GM23338 (cell line): ENCODE results near the gene VDAC1. TPM values are rescaled to one million over a fixed set of nuclear protein-coding genes. Genes with fewer than 3 reads are reported as not detected.

Experiments used
- ATAC-seq: fragments of 200-7000 bp; cut with Tn5 transposase; 3 replicates; pipeline ENCODE4 v1.9.1; 2020
- DNase-seq: peaks from one replicate; pipeline ENCODE4 v3.0.0-alpha.2; 2015; ENCODE audit warnings: low spot score
- H2AFZ ChIP-seq: fragments of 200-600 bp; sonication (generic); 2 replicates; pipeline ENCODE4 v1.8.0; 2016; ENCODE audit warnings: antibody characterized with exemption, mild to moderate bottlenecking, moderate library complexity
- H3F3A ChIP-seq: fragments of 200-600 bp; sonication (generic); replicated peaks from 2 replicates; pipeline ENCODE4 v1.8.0; 2017; ENCODE audit warnings: antibody characterized with exemption, mixed run types, low read depth
- H3K27ac ChIP-seq: fragments of 200-600 bp; sonication (generic); 2 replicates; pipeline ENCODE4 v1.6.1; 2016; ENCODE audit warnings: low read depth
- H3K27me3 ChIP-seq: fragments of 200-600 bp; sonication (generic); 2 replicates; pipeline ENCODE4 v1.8.0; 2016; ENCODE audit warnings: mild to moderate bottlenecking, mixed run types, moderate library complexity; ENCODE audit not compliant: insufficient read depth
- H3K36me3 ChIP-seq: fragments of 200-600 bp; sonication (generic); 2 replicates; pipeline ENCODE4 v1.8.0; 2016; ENCODE audit warnings: mild to moderate bottlenecking; ENCODE audit not compliant: insufficient read depth
- H3K4me1 ChIP-seq: fragments of 200-600 bp; sonication (generic); 2 replicates; pipeline ENCODE4 v1.8.0; 2016; ENCODE audit warnings: mild to moderate bottlenecking, moderate library complexity; ENCODE audit not compliant: insufficient read depth
- H3K4me2 ChIP-seq: fragments of 200-600 bp; sonication (generic); 2 replicates; pipeline ENCODE4 v1.7.1; 2017; ENCODE audit warnings: mixed run types
- H3K4me3 ChIP-seq: fragments of 200-600 bp; sonication (generic); 2 replicates; pipeline ENCODE4 v1.6.1; 2016; ENCODE audit warnings: mixed run types
- H3K79me2 ChIP-seq: fragments of 200-600 bp; sonication (generic); replicated peaks from 2 replicates; pipeline ENCODE4 v1.8.0; 2017; ENCODE audit warnings: mild to moderate bottlenecking; ENCODE audit not compliant: insufficient read depth
- H3K9me2 ChIP-seq: fragments of 200-600 bp; sonication (generic); 2 replicates; pipeline ENCODE4 v1.8.0; 2017; ENCODE audit not compliant: insufficient read depth
- H4K20me1 ChIP-seq: fragments of 200-600 bp; sonication (generic); replicated peaks from 2 replicates; pipeline ENCODE4 v1.8.0; 2017; ENCODE audit warnings: mild to moderate bottlenecking; ENCODE audit not compliant: insufficient read depth
- H3K27ac Mint-ChIP-seq: 2 replicates; pipeline ENCODE4 v1.8.0; 2020; ENCODE audit warnings: inconsistent platforms, mild to moderate bottlenecking, moderate library complexity, mixed read lengths
- H3K27me3 Mint-ChIP-seq: 3 replicates; pipeline ENCODE4 v1.8.0; 2022; ENCODE audit warnings: low read depth, mild to moderate bottlenecking, moderate library complexity, mixed read lengths, inconsistent platforms; ENCODE audit not compliant: insufficient read depth, poor library complexity
- H3K36me3 Mint-ChIP-seq: 3 replicates; pipeline ENCODE4 v1.8.0; 2021; ENCODE audit warnings: low read depth, mild to moderate bottlenecking, inconsistent platforms, moderate library complexity, mixed read lengths
- H3K4me1 Mint-ChIP-seq: 3 replicates; pipeline ENCODE4 v1.8.0; 2020; ENCODE audit warnings: mild to moderate bottlenecking, inconsistent platforms, mixed read lengths
- H3K4me3 Mint-ChIP-seq: 3 replicates; pipeline ENCODE4 v1.8.0; 2021; ENCODE audit warnings: moderate library complexity, mild to moderate bottlenecking, inconsistent platforms, mixed read lengths
- H3K9me3 Mint-ChIP-seq: 3 replicates; pipeline ENCODE4 v1.8.0; 2020; ENCODE audit warnings: moderate library complexity, mild to moderate bottlenecking, inconsistent platforms, mixed read lengths
- CREB1 ChIP-seq: fragments of 250-450 bp; sonication (Bioruptor Pico); IDR thresholded peaks from 2 replicates; pipeline ENCODE4 v1.5.0; 2020; ENCODE audit warnings: low read depth, mild to moderate bottlenecking, moderate library complexity
- ETS1 ChIP-seq: IDR thresholded peaks from 2 replicates; pipeline ENCODE4 v1.6.1; 2016; ENCODE audit warnings: antibody characterized with exemption
- EZH2 ChIP-seq: fragments of 200-600 bp; sonication (generic); IDR thresholded peaks from one replicate; pipeline ENCODE4 v1.8.0; 2017; ENCODE audit warnings: antibody characterized with exemption, mild to moderate bottlenecking, low read depth; ENCODE audit not compliant: unreplicated experiment
- EZH2phosphoT487 ChIP-seq: fragments of 200-600 bp; sonication (generic); IDR thresholded peaks from one replicate; pipeline ENCODE4 v1.8.1; 2018; ENCODE audit warnings: antibody characterized with exemption; ENCODE audit not compliant: unreplicated experiment
- JUNB ChIP-seq: IDR thresholded peaks from one replicate; pipeline ENCODE4 v1.6.1; 2016; ENCODE audit warnings: antibody characterized with exemption; ENCODE audit not compliant: unreplicated experiment
- NANOG ChIP-seq: IDR thresholded peaks from 2 replicates; pipeline ENCODE4 v1.6.1; 2016; ENCODE audit warnings: antibody characterized with exemption, borderline replicate concordance
- POLR2AphosphoS5 ChIP-seq: IDR thresholded peaks from 2 replicates; pipeline ENCODE4 v1.6.1; 2016; ENCODE audit warnings: antibody characterized with exemption, low read depth
- STAT1 ChIP-seq: IDR thresholded peaks from one replicate; pipeline ENCODE4 v1.6.1; 2016; ENCODE audit warnings: antibody characterized with exemption; ENCODE audit not compliant: unreplicated experiment
- ZNF114 ChIP-seq: fragments of 250-450 bp; sonication (Bioruptor Pico); IDR thresholded peaks from 2 replicates; pipeline ENCODE4 v1.5.0; 2020; ENCODE audit warnings: mild to moderate bottlenecking, moderate library complexity
- ZNF331 ChIP-seq: fragments of 250-450 bp; sonication (Bioruptor Pico); IDR thresholded peaks from 2 replicates; pipeline ENCODE4 v1.5.0; 2020; ENCODE audit warnings: low read depth, mild to moderate bottlenecking, moderate library complexity
- ZNF462 ChIP-seq: fragments of 250-450 bp; sonication (Bioruptor Pico); IDR thresholded peaks from 2 replicates; pipeline ENCODE4 v1.5.0; 2020; ENCODE audit warnings: mild to moderate bottlenecking, moderate library complexity
- polyA plus RNA-seq: library from polyadenylated mRNA; unstranded; fragments of >200 nt; fragmentation: Nextera tagmentation; extraction: Ambion mirVana; gene quantifications from 2 replicates; pipeline ENCODE4 v1.2.1, GENCODE V29; 2016
- total RNA-seq: library from RNA; depleted of rRNA; stranded (reverse); fragments of >200 nt; shearing (Covaris generic); gene quantifications from 2 replicates; pipeline ENCODE4 v1.2.3, GENCODE V29; 2014
- TF ChIP-seq, protein P1 (sequence below): IDR thresholded peaks from one replicate; pipeline ENCODE4 v1.6.1; 2018; ENCODE audit warnings: antibody characterized with exemption; ENCODE audit not compliant: unreplicated experiment
- TF ChIP-seq, protein P2 (sequence below), 2 experiments: fragments of 200-600 bp in 1 of 2; sonication (generic) in 1 of 2; conservative IDR thresholded peaks; 2 replicates each; pipeline versions ENCODE4 v1.5.1 to v1.6.1; 2016 to 2017; ENCODE audit warnings: antibody characterized with exemption in 2 of 2, low read depth in 2 of 2, mild to moderate bottlenecking in 2 of 2, moderate library complexity in 1 of 2

VDAC1 gene
- total and polyA plus RNA-seq, 2 experiments from 2014 or later, result 300 to 329 TPM

GRCh38 chr5:133998042-133998441 lies 6.7 kb downstream of the VDAC1 start:
- DNase-seq, result no peak
- H3K36me3 Mint-ChIP-seq, result peaks cover 17% of the 10 kb centered on the region
- Histone ChIP-seq H3K36me3 (peaks cover 5% of the 10 kb centered on the region; the same call in 1 of the 2 replicates), H2AFZ (no peak overlapping the region), H3K27me3 (no peaks in the 10 kb centered on the region), H3K27ac (no peak overlapping the region), H3K9me2 (no peaks in the 10 kb centered on the region), H3K79me2 (peaks cover 100% of the 10 kb centered on the region), H3K4me1 (peaks cover 29% of the 10 kb centered on the region), H3F3A (0 out of 2 replicates have a peak, but pooled peaks cover 6% of the 10 kb centered on the region), H3K4me2 (no peak overlapping the region), H3K4me3 (no peak overlapping the region), H4K20me1 (peaks cover 89% of the 10 kb centered on the region)
- ATAC-seq, result no peak
- H3K4me3 Mint-ChIP-seq, result no peak overlapping the region
- H3K27me3 Mint-ChIP-seq, result peaks cover 12% of the 10 kb centered on the region
- H3K9me3 Mint-ChIP-seq, result no peaks in the 10 kb centered on the region
- H3K4me1 Mint-ChIP-seq, result peaks cover 60% of the 10 kb centered on the region
- no peak for TF ChIP-seq NANOG
- no peak for TF ChIP-seq JUNB
- TF ChIP-seq POLR2AphosphoS5, result no peak
- no peak for TF ChIP-seq EZH2phosphoT487
- no peak for TF ChIP-seq ZNF462 (CRISPR knock-in tag)
- TF ChIP-seq CREB1 (CRISPR knock-in tag), result no peak
- no peak for TF ChIP-seq STAT1
- no peak for TF ChIP-seq EZH2
- no peak for TF ChIP-seq ZNF114 (CRISPR knock-in tag)
- TF ChIP-seq ETS1, result no peak
- TF ChIP-seq, protein P1, sequence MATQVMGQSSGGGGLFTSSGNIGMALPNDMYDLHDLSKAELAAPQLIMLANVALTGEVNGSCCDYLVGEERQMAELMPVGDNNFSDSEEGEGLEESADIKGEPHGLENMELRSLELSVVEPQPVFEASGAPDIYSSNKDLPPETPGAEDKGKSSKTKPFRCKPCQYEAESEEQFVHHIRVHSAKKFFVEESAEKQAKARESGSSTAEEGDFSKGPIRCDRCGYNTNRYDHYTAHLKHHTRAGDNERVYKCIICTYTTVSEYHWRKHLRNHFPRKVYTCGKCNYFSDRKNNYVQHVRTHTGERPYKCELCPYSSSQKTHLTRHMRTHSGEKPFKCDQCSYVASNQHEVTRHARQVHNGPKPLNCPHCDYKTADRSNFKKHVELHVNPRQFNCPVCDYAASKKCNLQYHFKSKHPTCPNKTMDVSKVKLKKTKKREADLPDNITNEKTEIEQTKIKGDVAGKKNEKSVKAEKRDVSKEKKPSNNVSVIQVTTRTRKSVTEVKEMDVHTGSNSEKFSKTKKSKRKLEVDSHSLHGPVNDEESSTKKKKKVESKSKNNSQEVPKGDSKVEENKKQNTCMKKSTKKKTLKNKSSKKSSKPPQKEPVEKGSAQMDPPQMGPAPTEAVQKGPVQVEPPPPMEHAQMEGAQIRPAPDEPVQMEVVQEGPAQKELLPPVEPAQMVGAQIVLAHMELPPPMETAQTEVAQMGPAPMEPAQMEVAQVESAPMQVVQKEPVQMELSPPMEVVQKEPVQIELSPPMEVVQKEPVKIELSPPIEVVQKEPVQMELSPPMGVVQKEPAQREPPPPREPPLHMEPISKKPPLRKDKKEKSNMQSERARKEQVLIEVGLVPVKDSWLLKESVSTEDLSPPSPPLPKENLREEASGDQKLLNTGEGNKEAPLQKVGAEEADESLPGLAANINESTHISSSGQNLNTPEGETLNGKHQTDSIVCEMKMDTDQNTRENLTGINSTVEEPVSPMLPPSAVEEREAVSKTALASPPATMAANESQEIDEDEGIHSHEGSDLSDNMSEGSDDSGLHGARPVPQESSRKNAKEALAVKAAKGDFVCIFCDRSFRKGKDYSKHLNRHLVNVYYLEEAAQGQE, result no peak
- TF ChIP-seq, protein P2, sequence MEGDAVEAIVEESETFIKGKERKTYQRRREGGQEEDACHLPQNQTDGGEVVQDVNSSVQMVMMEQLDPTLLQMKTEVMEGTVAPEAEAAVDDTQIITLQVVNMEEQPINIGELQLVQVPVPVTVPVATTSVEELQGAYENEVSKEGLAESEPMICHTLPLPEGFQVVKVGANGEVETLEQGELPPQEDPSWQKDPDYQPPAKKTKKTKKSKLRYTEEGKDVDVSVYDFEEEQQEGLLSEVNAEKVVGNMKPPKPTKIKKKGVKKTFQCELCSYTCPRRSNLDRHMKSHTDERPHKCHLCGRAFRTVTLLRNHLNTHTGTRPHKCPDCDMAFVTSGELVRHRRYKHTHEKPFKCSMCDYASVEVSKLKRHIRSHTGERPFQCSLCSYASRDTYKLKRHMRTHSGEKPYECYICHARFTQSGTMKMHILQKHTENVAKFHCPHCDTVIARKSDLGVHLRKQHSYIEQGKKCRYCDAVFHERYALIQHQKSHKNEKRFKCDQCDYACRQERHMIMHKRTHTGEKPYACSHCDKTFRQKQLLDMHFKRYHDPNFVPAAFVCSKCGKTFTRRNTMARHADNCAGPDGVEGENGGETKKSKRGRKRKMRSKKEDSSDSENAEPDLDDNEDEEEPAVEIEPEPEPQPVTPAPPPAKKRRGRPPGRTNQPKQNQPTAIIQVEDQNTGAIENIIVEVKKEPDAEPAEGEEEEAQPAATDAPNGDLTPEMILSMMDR (conservative IDR thresholded peaks at IDR 0.05; ENCODE audit: low read depth in 2 of 2), result no peak
- no peak for TF ChIP-seq ZNF331
- no peak overlapping the region for H3K27ac Mint-ChIP-seq
